ENCODE results near the gene HS6ST3. TPM values are rescaled to one million over a fixed set of nuclear protein-coding genes. Genes with fewer than 3 reads are reported as not detected.

HS6ST3 gene
- polyA plus RNA-seq, 6 donors from 2014 or later: not detected

DNA sequence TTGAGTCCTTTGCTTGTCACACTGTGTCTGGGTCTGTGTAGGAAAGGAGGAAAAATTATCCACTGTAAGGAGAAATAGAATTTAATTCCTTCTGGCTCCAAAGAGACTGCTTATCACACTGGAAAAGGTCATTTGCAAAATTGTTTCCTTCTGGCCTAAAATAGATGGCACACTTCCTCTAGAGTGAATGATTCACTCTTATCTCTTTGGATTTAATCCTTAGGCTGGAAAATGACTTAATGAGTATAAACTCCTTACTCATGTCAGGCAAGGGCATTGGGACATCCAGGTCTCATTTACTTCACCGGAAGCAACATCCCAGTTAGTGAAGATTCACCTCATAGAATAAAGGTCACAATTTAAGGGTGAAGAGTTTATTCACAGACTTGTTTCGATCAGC, 610.8 kb downstream of the HS6ST3 start:
- peaks cover 5 to 16% (median 9%) of the 10 kb centered on the region in 7 donors for H3K9me3 Mint-ChIP-seq
- no peaks in the 10 kb centered on the region for H3K36me3 Mint-ChIP-seq
- DNase-seq (no peak), ATAC-seq (ENCODE audit: low read depth in 2 of 2) (no peak)
- H3K27ac Mint-ChIP-seq: no peak overlapping the region
- H3K27me3 Mint-ChIP-seq: no peaks in the 10 kb centered on the region
- H3K4me3 Mint-ChIP-seq: no peak overlapping the region
- H3K4me1 Mint-ChIP-seq: no peaks in the 10 kb centered on the region

DNA sequence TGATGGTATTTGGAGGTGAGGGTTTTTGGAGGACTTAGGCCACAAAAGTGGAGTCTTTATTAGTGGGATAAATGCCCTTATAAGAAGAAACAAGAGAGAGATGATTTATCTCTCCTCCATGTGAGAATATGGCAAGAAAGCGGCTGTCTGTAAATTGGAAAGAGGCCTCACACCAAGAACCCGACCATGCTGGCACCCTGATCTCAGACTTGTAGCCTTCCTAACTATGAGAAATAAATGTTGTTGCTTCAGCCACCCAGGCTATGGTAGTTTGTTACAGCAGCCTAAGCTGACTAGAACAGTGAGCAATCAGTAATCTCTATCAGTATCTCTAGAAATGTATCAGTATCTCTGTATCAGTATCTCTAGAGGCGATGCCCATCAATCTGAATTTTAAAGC, 617.2 kb downstream of the HS6ST3 start:
- Mint-ChIP-seq H3K27ac (no peak overlapping the region), H3K4me1 (no peaks in the 10 kb centered on the region), H3K4me3 (no peak overlapping the region), H3K36me3 (no peaks in the 10 kb centered on the region), H3K27me3 (no peaks in the 10 kb centered on the region), H3K9me3 (peaks cover 0 to 11% (median 5%) of the 10 kb centered on the region in 7 donors)
- ATAC-seq (ENCODE audit: low read depth in 2 of 2): no peak
- no peak for DNase-seq

DNA sequence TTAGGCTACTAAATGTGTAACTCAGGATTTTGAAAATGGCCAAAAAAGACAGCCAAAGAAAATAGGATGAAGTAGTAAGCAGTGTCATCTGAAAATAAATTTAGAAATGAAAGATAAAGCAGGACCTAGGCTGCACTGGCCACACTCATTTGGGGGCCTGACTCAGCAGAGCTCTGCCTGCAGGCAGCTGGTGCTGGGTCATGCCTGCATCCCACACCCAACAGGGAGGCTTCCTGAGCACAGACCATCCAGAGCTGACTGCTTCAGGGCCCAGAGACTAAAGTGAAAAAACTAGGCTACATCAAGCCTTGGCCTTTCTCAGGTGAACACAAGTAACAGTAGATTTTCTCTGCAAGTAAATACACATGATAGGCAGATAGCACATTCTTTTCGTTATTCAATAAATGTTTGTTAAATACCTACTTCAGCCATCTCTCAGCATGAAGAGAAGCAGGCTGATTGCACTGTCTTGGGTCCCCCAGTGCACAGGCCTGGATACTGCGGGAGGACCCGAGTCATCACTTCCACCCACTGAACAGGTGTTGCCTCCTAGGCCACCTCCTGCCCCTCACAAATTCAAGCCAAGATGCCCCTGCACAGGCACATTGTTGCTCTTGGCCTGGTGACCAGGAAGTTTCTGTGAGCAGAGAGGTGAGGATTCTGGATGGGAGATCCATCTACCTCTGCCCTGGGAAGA, 620.4 kb downstream of the HS6ST3 start:
- no peaks in the 10 kb centered on the region for H3K36me3 Mint-ChIP-seq
- H3K27ac Mint-ChIP-seq: no peak overlapping the region
- H3K4me3 Mint-ChIP-seq: no peak overlapping the region
- ATAC-seq (ENCODE audit: low read depth in 2 of 2): no peak
- H3K9me3 Mint-ChIP-seq: peaks cover 0 to 14% (median 3%) of the 10 kb centered on the region in 7 donors
- H3K27me3 Mint-ChIP-seq: no peaks in the 10 kb centered on the region
- DNase-seq: no peak
- H3K4me1 Mint-ChIP-seq: no peaks in the 10 kb centered on the region

- H3K27ac Mint-ChIP-seq: no peak overlapping the region
- no peaks in the 10 kb centered on the region for H3K4me1 Mint-ChIP-seq
- no peaks in the 10 kb centered on the region for H3K27me3 Mint-ChIP-seq
- ATAC-seq (ENCODE audit: low read depth in 2 of 2) (no peak), DNase-seq (no peak)
- no peak overlapping the region for H3K4me3 Mint-ChIP-seq
- H3K9me3 Mint-ChIP-seq: peaks cover 0 to 11% (median 0%) of the 10 kb centered on the region in 7 donors
- H3K36me3 Mint-ChIP-seq: no peaks in the 10 kb centered on the region
Observed at GRCh38 chr13:96720446-96720845, 630.5 kb downstream of the HS6ST3 start.

GRCh38 chr13:96726651-96727050, 636.7 kb downstream of the HS6ST3 start:
- Mint-ChIP-seq H3K27ac (no peak overlapping the region), H3K36me3 (no peaks in the 10 kb centered on the region), H3K4me3 (no peak overlapping the region), H3K9me3 (peaks cover 1 to 25% (median 9%) of the 10 kb centered on the region in 7 donors), H3K27me3 (no peaks in the 10 kb centered on the region), H3K4me1 (no peaks in the 10 kb centered on the region)
- ATAC-seq (ENCODE audit: low read depth in 2 of 2): no peak
- DNase-seq: no peak

GRCh38 chr13:96728463-96728862, 638.6 kb downstream of the HS6ST3 start:
- Mint-ChIP-seq H3K36me3 (no peaks in the 10 kb centered on the region), H3K4me1 (no peaks in the 10 kb centered on the region), H3K27ac (no peak overlapping the region), H3K9me3 (peaks cover 1 to 37% (median 14%) of the 10 kb centered on the region in 7 donors), H3K27me3 (no peaks in the 10 kb centered on the region), H3K4me3 (no peak overlapping the region)
- ATAC-seq (ENCODE audit: low read depth in 2 of 2) (no peak), DNase-seq (no peak)

GRCh38 chr13:96730676-96731075, 640.8 kb downstream of the HS6ST3 start:
- Mint-ChIP-seq H3K4me3 (no peak overlapping the region), H3K9me3 (peaks cover 1 to 44% (median 12%) of the 10 kb centered on the region in 7 donors), H3K27ac (no peak overlapping the region), H3K27me3 (no peaks in the 10 kb centered on the region), H3K4me1 (no peaks in the 10 kb centered on the region), H3K36me3 (no peaks in the 10 kb centered on the region)
- ATAC-seq (ENCODE audit: low read depth in 2 of 2) (no peak), DNase-seq (no peak)

DNA sequence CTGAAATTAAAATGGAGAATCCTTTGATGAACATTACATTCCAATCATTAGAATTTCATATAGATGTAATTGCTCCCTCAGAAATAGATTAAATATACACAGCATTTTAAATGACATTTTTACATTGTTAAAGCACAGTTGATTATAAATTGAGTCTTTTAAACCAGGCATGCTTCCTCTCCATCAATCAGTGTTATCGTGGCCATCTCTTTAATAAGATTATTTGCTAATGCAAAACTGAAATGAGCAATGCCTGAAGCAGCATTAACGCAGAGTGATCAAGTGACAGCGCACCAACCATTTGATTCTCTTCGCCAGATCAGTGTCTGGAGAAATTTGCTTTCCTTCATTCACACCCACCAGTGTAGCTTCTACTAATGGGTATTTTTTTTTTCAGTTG, 644.6 kb downstream of the HS6ST3 start:
- H3K27me3 Mint-ChIP-seq: no peaks in the 10 kb centered on the region
- H3K4me1 Mint-ChIP-seq: no peaks in the 10 kb centered on the region
- no peak overlapping the region for H3K4me3 Mint-ChIP-seq
- no peak for ATAC-seq (ENCODE audit: low read depth in 2 of 2)
- DNase-seq: no peak
- H3K36me3 Mint-ChIP-seq: no peaks in the 10 kb centered on the region
- H3K9me3 Mint-ChIP-seq: peaks cover 0 to 38% (median 10%) of the 10 kb centered on the region in 7 donors
- H3K27ac Mint-ChIP-seq: no peak overlapping the region

DNA sequence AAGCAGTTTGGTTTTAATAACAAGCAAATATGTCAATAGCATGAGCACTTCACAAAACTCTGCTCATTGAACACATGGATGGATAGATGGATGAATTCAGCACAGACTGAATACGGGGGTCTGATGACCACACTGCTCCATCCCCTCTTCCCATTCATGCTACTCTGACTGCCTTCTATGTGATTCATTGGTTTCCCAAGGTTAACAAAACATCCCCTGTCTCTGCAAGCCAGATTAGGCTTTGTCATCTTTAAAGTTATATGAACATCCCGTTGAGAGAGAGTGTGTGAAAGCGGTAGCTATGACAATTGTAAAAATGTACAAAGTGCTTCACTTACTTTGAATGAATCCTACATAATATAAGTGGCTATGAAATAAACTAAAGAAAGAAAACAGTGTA, 651.9 kb downstream of the HS6ST3 start:
- Mint-ChIP-seq H3K27me3 (no peaks in the 10 kb centered on the region), H3K4me3 (no peak overlapping the region), H3K4me1 (no peaks in the 10 kb centered on the region), H3K27ac (no peak overlapping the region), H3K36me3 (no peaks in the 10 kb centered on the region), H3K9me3 (peaks cover 0 to 14% (median 4%) of the 10 kb centered on the region in 7 donors)
- ATAC-seq (ENCODE audit: low read depth in 2 of 2): no peak
- DNase-seq: no peak

DNA sequence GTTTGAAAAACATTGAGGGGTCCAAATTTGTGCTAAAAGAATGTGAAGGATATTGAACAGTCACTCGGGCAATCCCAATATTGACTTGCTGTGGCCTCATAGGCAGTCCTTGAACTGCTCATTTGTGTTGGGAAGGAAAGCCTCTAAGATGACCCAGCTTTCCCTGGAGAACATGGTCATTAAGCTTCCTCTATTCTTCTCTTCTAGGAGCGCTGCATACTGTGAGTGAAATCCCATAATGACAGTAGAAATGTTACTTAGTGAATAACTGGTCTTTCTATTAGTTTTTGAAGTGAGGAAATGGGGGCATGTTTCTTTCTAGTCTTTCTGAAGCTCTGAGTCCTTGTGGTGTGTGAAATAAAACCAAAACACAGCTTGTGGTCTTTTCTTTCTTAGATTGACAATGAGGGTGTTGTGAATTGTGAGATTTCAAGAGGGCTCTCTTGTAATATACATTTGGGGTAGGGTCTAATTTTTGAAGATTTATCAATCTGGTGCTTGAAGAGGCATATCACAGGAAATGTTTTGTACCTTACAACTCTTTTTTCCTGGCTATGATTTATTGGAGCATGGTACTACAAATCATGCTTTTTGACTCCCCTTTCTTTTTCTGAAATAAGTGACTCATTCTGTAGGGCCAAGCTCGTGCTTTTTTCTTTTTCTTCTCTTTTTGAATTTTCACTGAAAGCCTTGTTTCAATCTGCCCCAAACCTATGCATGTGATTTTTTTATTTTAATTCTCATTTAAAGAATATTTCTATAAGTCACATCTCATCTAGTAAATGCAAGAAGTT, 653.6 kb downstream of the HS6ST3 start:
- peaks cover 0 to 14% (median 3%) of the 10 kb centered on the region in 7 donors for H3K9me3 Mint-ChIP-seq
- ATAC-seq (ENCODE audit: low read depth in 2 of 2): no peak
- H3K27ac Mint-ChIP-seq: no peak overlapping the region
- no peak for DNase-seq
- no peak overlapping the region for H3K4me3 Mint-ChIP-seq
- H3K27me3 Mint-ChIP-seq: no peaks in the 10 kb centered on the region
- no peaks in the 10 kb centered on the region for H3K4me1 Mint-ChIP-seq
- H3K36me3 Mint-ChIP-seq: no peaks in the 10 kb centered on the region

DNA sequence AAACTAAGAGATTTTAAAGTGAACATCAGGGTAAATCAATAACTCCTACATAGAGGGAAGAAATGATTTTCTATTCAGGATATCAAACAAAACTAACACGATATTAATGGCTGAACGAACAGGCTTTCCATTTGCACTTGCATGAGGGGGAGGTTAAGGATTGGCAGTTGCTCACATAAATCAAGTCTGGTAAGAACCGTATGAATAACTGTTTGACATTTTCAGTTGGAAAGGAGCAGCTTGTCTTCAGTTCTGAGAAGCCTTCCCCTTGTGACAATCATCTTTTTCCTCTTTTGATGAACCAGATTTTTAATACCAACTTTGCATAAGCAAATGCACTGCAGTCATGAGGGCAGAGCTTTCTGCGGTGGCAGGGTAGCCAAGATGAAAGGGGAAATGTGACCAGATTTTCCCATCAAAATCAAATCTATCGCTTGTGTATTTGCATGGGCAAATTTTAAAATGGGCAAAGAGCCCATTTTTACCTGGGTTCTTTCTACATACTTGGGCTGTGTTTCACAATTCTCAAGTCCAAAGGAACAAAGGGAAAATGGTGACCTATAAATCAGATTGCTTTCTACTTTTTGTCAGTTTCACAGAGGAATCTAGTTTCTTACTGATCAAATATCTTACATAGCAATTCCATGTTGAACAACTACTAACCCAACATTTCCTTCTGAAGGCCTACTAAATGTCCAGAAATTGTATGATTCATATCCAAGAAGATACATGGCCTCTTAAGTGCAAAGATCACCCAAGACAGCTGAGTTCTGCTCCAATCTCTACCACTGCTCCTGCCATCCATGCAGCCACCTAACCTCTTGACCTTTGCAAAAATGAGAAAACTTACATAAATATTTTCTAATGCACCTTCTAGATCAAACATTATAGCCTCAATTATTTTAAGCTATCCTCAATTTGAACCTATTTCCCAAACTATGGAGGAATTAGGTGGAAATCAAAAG, 654.7 kb downstream of the HS6ST3 start:
- Mint-ChIP-seq H3K4me3 (no peak overlapping the region), H3K9me3 (peaks cover 0 to 6% (median 3%) of the 10 kb centered on the region in 7 donors), H3K4me1 (no peaks in the 10 kb centered on the region), H3K27me3 (no peaks in the 10 kb centered on the region), H3K36me3 (no peaks in the 10 kb centered on the region), H3K27ac (no peak overlapping the region)
- ATAC-seq (ENCODE audit: low read depth in 2 of 2) (no peak), DNase-seq (no peak)

DNA sequence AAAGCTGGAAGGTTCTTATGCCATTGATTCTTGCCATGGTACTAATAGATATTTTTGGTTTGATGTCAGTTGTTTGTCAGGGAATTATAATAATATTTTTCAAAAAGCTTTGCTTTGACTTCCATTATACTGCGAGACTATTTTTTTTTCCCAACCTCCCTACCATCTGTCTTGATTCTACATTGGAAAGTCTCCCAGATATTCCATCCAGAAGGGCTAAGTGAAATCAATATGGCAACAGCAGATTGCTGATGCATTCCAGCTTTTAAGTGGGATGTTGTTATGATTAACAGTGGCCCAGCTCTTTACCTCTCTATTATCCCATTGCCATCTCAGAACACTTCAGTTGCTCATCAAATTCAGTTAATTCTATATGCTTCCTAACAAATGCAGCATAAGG, 657.0 kb downstream of the HS6ST3 start:
- DNase-seq: no peak
- no peaks in the 10 kb centered on the region for H3K36me3 Mint-ChIP-seq
- no peak overlapping the region for H3K27ac Mint-ChIP-seq
- no peaks in the 10 kb centered on the region for H3K27me3 Mint-ChIP-seq
- H3K4me3 Mint-ChIP-seq: no peak overlapping the region
- no peaks in the 10 kb centered on the region for H3K4me1 Mint-ChIP-seq
- H3K9me3 Mint-ChIP-seq: peaks cover 0 to 6% (median 2%) of the 10 kb centered on the region in 7 donors
- no peak for ATAC-seq (ENCODE audit: low read depth in 2 of 2)

GRCh38 chr13:96749825-96750224, 659.9 kb downstream of the HS6ST3 start:
- H3K4me1 Mint-ChIP-seq: no peaks in the 10 kb centered on the region
- peaks cover 0 to 5% (median 0%) of the 10 kb centered on the region in 7 donors for H3K9me3 Mint-ChIP-seq
- no peak overlapping the region for H3K27ac Mint-ChIP-seq
- no peak for ATAC-seq (ENCODE audit: low read depth in 2 of 2)
- no peaks in the 10 kb centered on the region for H3K36me3 Mint-ChIP-seq
- H3K4me3 Mint-ChIP-seq: no peak overlapping the region
- no peaks in the 10 kb centered on the region for H3K27me3 Mint-ChIP-seq
- DNase-seq: no peak
